DND-41 (cell line): Measurements from ENCODE around the gene ASTN1.

ENCODE experiments used
- CTCF ChIP-seq: IDR thresholded peaks from 2 replicates; pipeline ENCODE4 v1.5.1; 2012; ENCODE audit warnings: borderline replicate concordance, low read length, moderate library complexity, mild to moderate bottlenecking; ENCODE audit not compliant: poor library complexity, severe bottlenecking; ENCODE audit errors: extremely low read depth
- EZH2 ChIP-seq: IDR thresholded peaks from 3 replicates; pipeline ENCODE4 v1.6.1; 2012; ENCODE audit warnings: borderline replicate concordance, low read depth, mild to moderate bottlenecking, moderate library complexity, low read length, inconsistent platforms; ENCODE audit not compliant: severe bottlenecking

GRCh38 chr1:176876966-176877515 lies 287.5 kb downstream of the ASTN1 start:
- TF ChIP-seq CTCF: no peak
- TF ChIP-seq EZH2: no peak
